ENCODE measurements around the gene DNAJB2.
A peak's percentile ranks its signal among the peaks of the same experiment; 100 is the strongest.
"Not testable (repeated sequence)": the region's sequence is repeated elsewhere in the genome, so short reads cannot be mapped to it uniquely, and the experiment has no call there.

The DNAJB2 gene

DNA sequence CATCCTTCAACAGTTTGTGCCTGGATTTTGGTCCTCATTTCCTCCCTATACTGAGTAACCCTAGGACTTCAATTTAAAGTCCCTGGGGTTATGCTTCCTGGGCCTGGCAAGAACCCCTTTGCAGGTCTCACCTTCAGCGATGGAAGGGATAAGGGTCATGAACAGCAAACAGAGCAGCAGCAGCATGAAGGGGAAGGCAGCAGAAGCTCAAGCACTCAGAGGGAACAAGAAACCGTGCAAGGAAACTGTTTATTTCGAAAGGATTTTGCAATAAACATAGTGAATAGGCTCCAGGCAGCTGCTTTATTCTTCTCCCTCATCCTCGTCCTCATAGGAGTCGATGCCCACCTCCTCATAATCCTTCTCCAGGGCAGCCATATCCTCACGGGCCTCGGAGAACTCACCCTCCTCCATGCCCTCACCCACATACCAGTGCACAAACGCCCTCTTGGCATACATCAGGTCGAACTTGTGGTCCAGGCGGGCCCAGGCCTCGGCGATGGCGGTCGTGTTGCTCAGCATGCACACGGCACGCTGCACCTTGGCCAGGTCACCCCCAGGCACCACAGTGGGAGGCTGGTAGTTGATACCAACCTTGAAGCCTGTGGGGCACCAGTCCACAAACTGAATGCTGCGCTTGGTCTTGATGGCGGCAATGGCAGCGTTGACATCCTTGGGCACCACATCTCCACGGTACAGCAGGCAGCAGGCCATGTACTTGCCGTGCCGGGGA is 29.0 kb upstream of the DNAJB2 start:
- Histone ChIP-seq H3K4me1 (ENCODE audit: control insufficient read depth, insufficient read depth, low read length) (peaks cover 77% of the 10 kb centered on the region), H3K27me3 (ENCODE audit: control insufficient read depth, insufficient read depth, low read length) (peaks cover 8% of the 10 kb centered on the region), H3K9me3 (ENCODE audit: control insufficient read depth, low read length) (no peaks in the 10 kb centered on the region), H3K4me3 (ENCODE audit: low read length) (peak overlapping the region; percentile 37), H3K36me3 (ENCODE audit: control insufficient read depth, insufficient read depth, low read length) (no peaks in the 10 kb centered on the region), H3K9ac (ENCODE audit: low read length) (peak overlapping the region; percentile 73)

DNA sequence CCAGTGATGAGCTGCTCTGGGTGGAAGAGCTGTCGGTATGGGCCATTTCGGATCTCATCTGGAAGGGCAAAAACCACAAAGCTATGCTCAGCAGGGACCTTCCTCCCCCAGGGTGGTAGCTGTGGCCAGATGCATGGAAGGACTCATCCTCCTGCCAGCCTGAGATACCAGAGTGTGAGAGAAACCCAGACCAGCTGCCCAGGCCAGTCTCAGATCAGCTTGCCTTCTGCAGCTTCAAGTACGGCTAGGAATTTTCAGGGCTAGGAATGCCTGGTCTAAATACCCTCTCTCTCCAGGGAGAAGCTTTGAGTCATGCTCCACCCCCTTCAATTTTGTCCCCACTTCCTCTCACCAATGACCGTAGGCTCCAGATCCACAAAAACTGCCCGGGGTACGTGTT is 27.5 kb upstream of the DNAJB2 start:
- Histone ChIP-seq H3K9me3 (ENCODE audit: control insufficient read depth, low read length) (no peaks in the 10 kb centered on the region), H3K4me1 (ENCODE audit: control insufficient read depth, insufficient read depth, low read length) (peaks cover 66% of the 10 kb centered on the region), H3K9ac (ENCODE audit: low read length) (peak overlapping the region; percentile 83), H3K27me3 (ENCODE audit: control insufficient read depth, insufficient read depth, low read length) (peaks cover 22% of the 10 kb centered on the region), H3K4me3 (ENCODE audit: low read length) (no peak overlapping the region), H3K36me3 (ENCODE audit: control insufficient read depth, insufficient read depth, low read length) (no peaks in the 10 kb centered on the region)

DNA sequence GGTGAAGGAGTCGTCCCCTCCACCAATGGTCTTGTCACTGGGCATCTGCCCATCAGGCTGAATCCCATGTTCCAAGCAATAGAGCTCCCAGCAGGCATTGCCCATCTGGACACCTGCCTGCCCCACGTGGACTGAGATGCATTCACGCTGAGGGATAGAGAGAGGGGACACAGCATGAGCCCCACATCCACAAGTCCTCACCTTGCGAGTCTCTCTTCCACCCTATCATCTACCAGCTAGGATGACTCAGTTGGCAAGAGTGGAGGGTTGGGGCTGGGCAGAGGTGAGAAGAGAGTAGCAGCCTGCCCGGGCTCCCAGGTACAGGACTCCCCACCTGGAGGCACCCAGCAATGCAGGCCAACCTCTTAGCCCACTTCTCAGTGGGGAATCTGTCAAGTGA is 27.1 kb upstream of the DNAJB2 start:
- Histone ChIP-seq H3K9me3 (ENCODE audit: control insufficient read depth, low read length) (no peaks in the 10 kb centered on the region), H3K4me3 (ENCODE audit: low read length) (no peak overlapping the region), H3K27me3 (ENCODE audit: control insufficient read depth, insufficient read depth, low read length) (peaks cover 22% of the 10 kb centered on the region), H3K4me1 (ENCODE audit: control insufficient read depth, insufficient read depth, low read length) (peaks cover 63% of the 10 kb centered on the region), H3K36me3 (ENCODE audit: control insufficient read depth, insufficient read depth, low read length) (no peaks in the 10 kb centered on the region), H3K9ac (ENCODE audit: low read length) (peak overlapping the region; percentile 83)

DNA sequence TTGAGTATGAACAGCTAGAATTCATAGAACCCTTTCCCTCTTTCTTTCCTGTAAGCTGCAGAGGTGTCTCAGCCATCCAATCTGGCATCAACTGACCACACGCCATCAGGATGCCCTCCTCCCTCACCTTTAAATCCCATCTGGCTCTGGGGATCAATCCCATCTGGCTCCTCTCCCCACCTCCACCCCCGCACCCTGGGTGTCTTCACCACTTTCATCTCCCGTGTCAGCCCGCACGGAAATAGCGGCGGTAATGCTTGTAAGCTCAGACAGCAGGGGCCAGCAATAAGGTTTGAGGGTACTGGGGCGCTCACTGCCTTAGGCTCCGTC is 26.6 kb upstream of the DNAJB2 start:
- Histone ChIP-seq H3K9ac (ENCODE audit: low read length) (peak overlapping the region; percentile 83), H3K9me3 (ENCODE audit: control insufficient read depth, low read length) (no peaks in the 10 kb centered on the region), H3K27me3 (ENCODE audit: control insufficient read depth, insufficient read depth, low read length) (peaks cover 22% of the 10 kb centered on the region), H3K4me3 (ENCODE audit: low read length) (peak overlapping the region; percentile 88), H3K4me1 (ENCODE audit: control insufficient read depth, insufficient read depth, low read length) (peaks cover 58% of the 10 kb centered on the region), H3K36me3 (ENCODE audit: control insufficient read depth, insufficient read depth, low read length) (no peaks in the 10 kb centered on the region)

DNA sequence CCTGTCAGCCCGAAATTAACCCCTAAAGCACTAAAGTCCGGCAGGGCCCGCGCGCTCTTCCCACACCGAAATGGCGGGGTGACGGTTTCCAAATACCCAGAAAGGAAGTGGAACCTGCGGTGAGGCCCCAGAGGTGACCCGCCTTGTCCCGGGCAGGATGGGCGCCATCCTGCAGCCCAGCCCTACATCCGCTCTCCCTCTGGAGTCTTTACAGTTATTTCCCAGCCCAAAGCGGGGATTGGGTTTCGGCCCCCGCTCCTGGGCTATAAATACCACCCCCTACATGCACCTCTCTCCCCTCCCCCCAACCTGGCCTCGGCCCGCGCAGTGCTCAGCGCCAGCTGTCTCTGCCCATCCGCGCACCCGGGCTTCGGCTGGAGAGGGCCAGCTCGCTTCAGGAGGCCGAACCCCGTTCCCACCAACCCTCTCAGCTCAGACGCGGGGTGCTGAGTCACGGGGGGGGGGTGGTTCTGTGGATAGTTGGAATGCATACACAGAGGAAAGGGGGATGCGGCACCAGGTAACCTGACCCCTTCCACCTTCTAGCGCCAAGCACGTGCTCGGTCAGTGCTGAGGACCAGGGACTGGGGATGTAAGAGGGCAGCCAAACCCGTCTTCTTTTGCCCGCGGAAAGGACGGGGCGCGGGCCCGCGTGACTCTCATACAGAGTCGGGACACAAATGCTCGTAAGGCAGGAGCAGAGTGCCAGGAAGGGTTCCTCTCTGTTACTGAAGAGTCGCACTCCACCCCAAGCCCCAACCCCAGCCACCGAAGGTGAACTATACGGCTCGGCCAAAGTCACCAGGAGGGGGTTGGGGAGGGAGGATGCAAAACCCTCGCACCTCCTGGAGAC is 26.0 kb upstream of the DNAJB2 start, which contains the start of gene TUBA4B:
TUBA4B (plus strand) TSS at position 344 of the 853 bp plus-strand sequence; CDS start at position 509, 165 bp downstream.
- peak within 1 kb of the TSS; percentile 88 for H3K4me3 ChIP-seq (ENCODE audit: low read length)
- no peaks in the 10 kb centered on the region for H3K9me3 ChIP-seq (ENCODE audit: control insufficient read depth, low read length)
- peak within 1 kb of the TSS; percentile 83 for H3K9ac ChIP-seq (ENCODE audit: low read length)
- peaks cover 22% of the 10 kb centered on the region for H3K27me3 ChIP-seq (ENCODE audit: control insufficient read depth, insufficient read depth, low read length)
- peaks cover 54% of the 10 kb centered on the region for H3K4me1 ChIP-seq (ENCODE audit: control insufficient read depth, insufficient read depth, low read length)
- no peaks in the 10 kb centered on the region for H3K36me3 ChIP-seq (ENCODE audit: control insufficient read depth, insufficient read depth, low read length)

DNA sequence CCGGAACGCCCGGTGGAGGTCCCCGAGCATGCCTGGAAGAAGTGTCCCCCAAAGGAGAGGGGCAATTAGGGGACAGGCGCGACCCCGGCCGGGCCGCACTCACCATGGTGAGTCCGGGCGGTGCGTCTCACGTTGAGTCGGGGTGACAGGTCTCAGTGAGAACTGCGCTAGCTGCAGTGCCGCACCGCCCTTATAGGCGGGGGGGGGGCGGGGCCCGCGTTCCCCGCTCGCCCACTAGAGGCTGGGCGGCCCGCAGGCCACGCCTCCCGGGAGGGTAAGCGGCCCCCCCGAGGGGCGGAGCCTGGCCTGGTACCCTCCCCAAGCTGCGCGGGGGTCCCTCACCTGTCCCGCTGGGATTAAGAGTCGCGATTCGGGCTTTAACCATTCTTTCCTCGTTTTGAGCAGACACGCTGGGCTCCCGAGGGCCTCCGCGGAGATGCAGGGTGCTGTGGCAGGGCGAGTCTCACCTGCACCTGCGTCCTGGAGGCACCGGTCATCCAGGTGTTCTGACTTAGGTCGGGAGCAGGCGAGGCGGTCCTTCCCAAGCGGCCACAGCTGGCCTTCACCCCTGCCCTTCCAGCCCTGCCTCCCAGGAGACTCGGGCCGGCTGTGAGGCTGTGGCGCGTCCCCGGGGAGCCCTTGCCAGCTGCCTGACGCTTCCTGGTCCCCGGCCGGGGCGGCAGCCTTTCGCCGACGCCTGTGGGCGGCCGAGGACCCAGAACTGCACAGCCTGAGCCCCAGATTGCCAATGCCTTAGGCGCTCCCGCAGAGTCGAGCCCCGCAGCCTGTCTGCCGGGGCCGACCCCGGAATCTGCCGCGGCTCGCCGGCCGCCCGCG is 25.2 kb upstream of the DNAJB2 start, which contains the start of gene TUBA4A:
TUBA4A (minus strand) TSS at position 166 of the 837 bp plus-strand sequence; CDS start at position 106, 60 bp downstream.
- H3K4me1 ChIP-seq (ENCODE audit: control insufficient read depth, insufficient read depth, low read length) = peaks cover 45% of the 10 kb centered on the region

DNA sequence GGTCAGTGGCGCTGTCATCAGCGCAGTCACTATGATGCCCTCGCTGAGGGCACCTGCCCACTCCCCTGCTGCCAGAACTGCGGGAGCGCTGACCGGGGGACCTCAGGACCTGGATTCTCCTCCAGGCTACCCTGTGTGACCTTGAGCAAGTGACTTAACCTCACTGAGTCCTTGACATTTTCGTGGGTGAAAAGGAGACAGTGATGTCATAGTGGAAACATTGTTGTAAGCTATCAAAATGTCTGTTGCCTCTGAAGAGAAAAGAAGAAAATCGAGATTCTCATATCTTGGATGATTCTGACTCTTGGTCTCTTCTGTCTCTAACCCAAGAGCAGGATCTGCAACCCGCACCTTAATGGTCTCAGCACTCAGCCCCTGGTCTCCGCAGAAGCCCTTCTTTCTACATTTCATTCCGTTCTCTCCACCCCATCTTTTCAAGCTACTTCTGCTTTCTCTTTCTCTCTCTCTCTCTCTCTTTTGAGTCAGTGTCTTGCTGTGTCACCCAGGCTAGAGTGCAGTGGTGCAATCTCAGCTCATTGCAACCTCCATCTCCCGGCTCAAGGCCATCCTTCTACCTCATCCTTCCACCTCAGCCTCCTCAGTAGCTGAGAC is 24.5 kb upstream of the DNAJB2 start:
- Histone ChIP-seq H3K4me1 (ENCODE audit: control insufficient read depth, insufficient read depth, low read length) (peaks cover 38% of the 10 kb centered on the region), H3K9ac (ENCODE audit: low read length) (peak overlapping the region; percentile 83), H3K9me3 (ENCODE audit: control insufficient read depth, low read length) (no peaks in the 10 kb centered on the region), H3K36me3 (ENCODE audit: control insufficient read depth, insufficient read depth, low read length) (no peaks in the 10 kb centered on the region), H3K27me3 (ENCODE audit: control insufficient read depth, insufficient read depth, low read length) (peaks cover 27% of the 10 kb centered on the region), H3K4me3 (ENCODE audit: low read length) (peak overlapping the region; percentile 88)

More for the DNA sequence above, 25.2 kb upstream of the DNAJB2 start, which contains the start of gene TUBA4A:
- Histone ChIP-seq H3K9ac (ENCODE audit: low read length) (peak within 1 kb of the TSS; percentile 83), H3K9me3 (ENCODE audit: control insufficient read depth, low read length) (no peaks in the 10 kb centered on the region), H3K27me3 (ENCODE audit: control insufficient read depth, insufficient read depth, low read length) (peaks cover 22% of the 10 kb centered on the region), H3K4me3 (ENCODE audit: low read length) (peak within 1 kb of the TSS; percentile 88), H3K36me3 (ENCODE audit: control insufficient read depth, insufficient read depth, low read length) (no peaks in the 10 kb centered on the region)

DNA sequence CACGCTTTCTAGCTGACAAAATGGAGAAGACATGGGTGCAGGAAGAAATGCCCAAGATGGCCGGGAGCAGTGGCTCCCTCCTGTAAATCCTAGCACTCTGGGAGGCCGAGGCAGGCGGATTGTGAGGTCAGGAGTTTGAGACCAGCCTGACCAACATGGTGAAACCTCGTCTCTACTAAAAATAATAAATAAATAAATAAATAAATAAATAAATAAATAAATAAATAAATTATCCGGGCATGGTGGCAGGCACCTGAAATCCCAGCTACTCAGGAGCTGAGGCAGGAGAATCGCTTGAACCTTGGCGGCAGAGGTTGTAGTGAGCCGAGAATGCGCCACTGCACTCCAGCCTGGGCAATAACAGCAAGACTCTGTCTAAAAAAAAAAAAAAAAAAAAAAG is 20.2 kb upstream of the DNAJB2 start:
- H3K36me3 ChIP-seq (ENCODE audit: control insufficient read depth, insufficient read depth, low read length); H3K4me3 ChIP-seq (ENCODE audit: low read length); H3K9me3 ChIP-seq (ENCODE audit: control insufficient read depth, low read length); H3K4me1 ChIP-seq (ENCODE audit: control insufficient read depth, insufficient read depth, low read length); H3K9ac ChIP-seq (ENCODE audit: low read length): not testable (repeated sequence)
- peaks cover 27% of the 10 kb centered on the region for H3K27me3 ChIP-seq (ENCODE audit: control insufficient read depth, insufficient read depth, low read length)

DNA sequence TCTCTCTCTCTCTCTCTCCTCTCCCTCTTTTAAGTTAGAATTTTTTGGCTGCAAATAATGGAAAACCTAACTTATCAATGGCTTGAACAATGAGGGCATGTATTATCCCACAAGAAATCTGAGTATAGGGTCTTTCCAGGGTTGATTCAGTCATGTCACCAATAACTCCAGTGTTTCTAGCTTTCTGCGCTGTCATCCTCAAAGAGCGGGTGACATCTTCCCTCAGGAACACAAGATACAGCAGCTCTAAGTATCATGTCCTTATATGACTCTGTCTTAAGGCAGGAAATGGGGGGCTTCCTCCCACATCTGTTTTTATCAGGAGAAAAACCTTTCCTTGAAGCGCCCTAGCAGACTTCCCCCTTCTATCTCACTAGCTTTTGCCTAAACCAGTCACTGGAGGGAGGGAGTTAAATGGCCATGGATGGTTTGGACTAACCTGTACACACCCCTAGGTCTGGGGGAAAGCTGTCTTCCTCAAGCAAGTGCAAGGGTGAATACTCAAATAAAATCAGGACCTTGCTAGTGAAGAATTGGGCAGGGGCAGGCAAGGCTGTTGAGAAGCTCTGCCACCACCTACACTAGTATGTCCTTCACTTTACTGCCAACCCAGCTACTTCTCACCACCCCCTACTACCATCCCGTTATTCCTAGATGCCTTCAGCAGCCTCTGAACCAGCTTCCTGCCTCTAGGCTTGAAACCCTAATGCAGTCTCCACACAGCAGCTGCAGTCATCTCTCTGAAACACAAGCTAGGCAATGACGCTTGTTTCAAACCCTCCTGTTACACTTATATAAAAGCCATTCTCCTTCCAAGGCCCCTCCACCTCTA is 17.9 kb upstream of the DNAJB2 start:
- Histone ChIP-seq H3K27me3 (ENCODE audit: control insufficient read depth, insufficient read depth, low read length) (peaks cover 8% of the 10 kb centered on the region), H3K4me1 (ENCODE audit: control insufficient read depth, insufficient read depth, low read length) (no peaks in the 10 kb centered on the region), H3K9ac (ENCODE audit: low read length) (no peak overlapping the region), H3K9me3 (ENCODE audit: control insufficient read depth, low read length) (no peaks in the 10 kb centered on the region), H3K36me3 (ENCODE audit: control insufficient read depth, insufficient read depth, low read length) (no peaks in the 10 kb centered on the region), H3K4me3 (ENCODE audit: low read length) (no peak overlapping the region)

DNA sequence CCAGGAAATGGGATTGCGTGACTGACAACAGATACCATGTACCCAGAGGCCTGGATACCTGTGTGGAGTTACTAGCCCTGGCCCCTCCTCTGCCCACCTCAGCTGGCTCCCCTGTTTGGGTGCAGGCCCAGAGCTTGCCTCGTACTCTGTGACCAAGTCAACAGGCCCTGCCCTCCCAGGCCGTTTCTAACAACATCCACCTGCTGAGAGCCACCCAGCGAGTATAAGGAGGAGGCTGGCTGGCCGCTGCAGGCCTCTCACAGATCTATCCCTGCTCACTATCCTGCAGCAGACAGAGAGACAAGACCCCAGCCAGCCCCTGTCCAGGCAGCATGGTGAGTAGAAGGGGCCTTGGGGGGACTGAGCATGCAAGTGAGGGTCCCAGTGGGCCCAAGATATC is 12.9 kb upstream of the DNAJB2 start:
- Histone ChIP-seq H3K9me3 (ENCODE audit: control insufficient read depth, low read length) (no peaks in the 10 kb centered on the region), H3K36me3 (ENCODE audit: control insufficient read depth, insufficient read depth, low read length) (no peaks in the 10 kb centered on the region), H3K27me3 (ENCODE audit: control insufficient read depth, insufficient read depth, low read length) (peaks cover 5% of the 10 kb centered on the region), H3K4me3 (ENCODE audit: low read length) (no peak overlapping the region), H3K4me1 (ENCODE audit: control insufficient read depth, insufficient read depth, low read length) (peaks cover 7% of the 10 kb centered on the region), H3K9ac (ENCODE audit: low read length) (no peak overlapping the region)

DNA sequence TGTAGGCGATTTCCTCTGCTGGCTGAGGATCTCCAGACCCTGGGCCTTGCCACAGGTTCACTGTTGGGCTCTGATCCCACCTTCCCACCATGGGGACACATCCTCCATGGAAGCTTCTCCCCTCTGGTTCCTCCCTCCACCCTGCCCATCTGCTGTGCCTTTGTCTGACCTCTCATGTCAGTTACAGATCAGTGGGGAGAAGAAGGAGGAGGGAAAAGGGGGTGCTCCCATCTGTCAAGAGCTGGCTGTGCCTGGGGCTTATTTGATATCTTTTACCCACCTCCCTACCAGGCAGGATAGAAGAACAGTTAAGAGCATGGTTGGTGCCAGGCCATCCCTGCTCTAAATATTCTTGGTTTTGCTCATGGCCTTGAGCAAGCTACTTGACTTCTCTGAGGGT is 12.3 kb upstream of the DNAJB2 start:
- no peak overlapping the region for H3K4me3 ChIP-seq (ENCODE audit: low read length)
- peaks cover 7% of the 10 kb centered on the region for H3K4me1 ChIP-seq (ENCODE audit: control insufficient read depth, insufficient read depth, low read length)
- H3K27me3 ChIP-seq (ENCODE audit: control insufficient read depth, insufficient read depth, low read length) = peaks cover 5% of the 10 kb centered on the region
- H3K36me3 ChIP-seq (ENCODE audit: control insufficient read depth, insufficient read depth, low read length) = no peaks in the 10 kb centered on the region
- H3K9me3 ChIP-seq (ENCODE audit: control insufficient read depth, low read length) = no peaks in the 10 kb centered on the region
- no peak overlapping the region for H3K9ac ChIP-seq (ENCODE audit: low read length)
